GM23248 (cell line): Measurements from ENCODE around the gene RMC1.

Source experiments
- EZH2 ChIP-seq: fragments of 200-600 bp; sonication (generic); IDR thresholded peaks from 2 replicates; pipeline ENCODE4 v1.6.1; 2018; ENCODE audit warnings: antibody characterized with exemption, mild to moderate bottlenecking; ENCODE audit not compliant: insufficient read depth, poor library complexity, severe bottlenecking
- EZH2phosphoT487 ChIP-seq: fragments of 200-600 bp; sonication (generic); IDR thresholded peaks from 2 replicates; pipeline ENCODE4 v1.6.1; 2018; ENCODE audit warnings: antibody characterized with exemption, moderate library complexity, mild to moderate bottlenecking, low read depth; ENCODE audit not compliant: insufficient read depth

DNA sequence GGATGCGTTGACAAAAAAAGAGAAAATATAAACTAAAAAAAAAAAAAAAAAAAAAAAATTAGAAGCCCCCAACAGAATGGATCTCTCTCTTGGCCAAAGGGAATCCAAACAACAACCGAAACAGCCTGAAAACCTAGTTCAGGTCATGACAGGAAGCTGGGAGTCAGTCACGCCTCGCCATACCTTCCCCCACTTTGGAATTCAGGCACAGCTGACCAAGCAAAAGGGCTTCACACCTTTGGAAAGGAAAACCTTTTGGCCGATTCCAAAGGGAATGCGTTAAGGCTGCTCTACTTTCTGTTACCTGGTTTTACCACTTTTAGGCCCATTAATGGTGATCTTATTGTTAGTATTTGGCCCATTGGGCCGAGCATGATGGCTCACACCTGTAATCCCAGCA lies 17.9 kb upstream of the RMC1 start:
- no peak for TF ChIP-seq EZH2
- no peak for TF ChIP-seq EZH2phosphoT487
